Breast epithelium (tissue), 3 donors: ENCODE measurements around the gene PROS1.

ENCODE experiments used
- POLR2A ChIP-seq: fragments of 450-650 bp; IDR thresholded peaks from one replicate; pipeline ENCODE4 v1.6.1; 2016; ENCODE audit warnings: antibody characterized with exemption, mild to moderate bottlenecking, moderate library complexity
- POLR2AphosphoS5 ChIP-seq, 3 donors: sonication (generic); formaldehyde crosslinking; IDR thresholded peaks; one replicate each; pipeline ENCODE4 v1.6.1; 2017; ENCODE audit warnings: antibody characterized with exemption in 3 of 3
- TF ChIP-seq, protein P1 (sequence below), 3 donors: fragments of 450-650 bp; IDR thresholded peaks; one replicate each; pipeline ENCODE4 v1.5.1; 2016 to 2017; ENCODE audit warnings: antibody characterized with exemption in 3 of 3, mild to moderate bottlenecking in 3 of 3, moderate library complexity in 3 of 3

DNA sequence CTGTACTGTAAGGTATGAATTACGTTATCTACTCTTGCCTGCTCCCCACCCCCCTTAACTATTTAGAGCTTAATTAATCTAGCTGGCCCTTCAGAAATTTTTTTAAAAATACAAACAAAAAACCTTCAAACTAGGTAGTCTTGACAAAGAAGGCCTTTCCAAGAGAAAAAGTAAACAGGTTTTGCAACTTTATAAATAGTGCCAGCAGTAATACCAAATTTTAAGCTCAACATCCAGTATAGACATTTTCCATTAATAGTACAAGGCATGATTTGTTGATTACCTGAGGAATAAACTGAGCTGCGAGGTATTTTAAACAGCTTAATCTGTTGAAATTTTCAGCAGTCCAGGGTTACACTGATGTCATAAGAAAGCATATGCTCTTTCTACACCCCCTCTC is 34.6 kb upstream of the PROS1 start:
- TF ChIP-seq, protein P1, sequence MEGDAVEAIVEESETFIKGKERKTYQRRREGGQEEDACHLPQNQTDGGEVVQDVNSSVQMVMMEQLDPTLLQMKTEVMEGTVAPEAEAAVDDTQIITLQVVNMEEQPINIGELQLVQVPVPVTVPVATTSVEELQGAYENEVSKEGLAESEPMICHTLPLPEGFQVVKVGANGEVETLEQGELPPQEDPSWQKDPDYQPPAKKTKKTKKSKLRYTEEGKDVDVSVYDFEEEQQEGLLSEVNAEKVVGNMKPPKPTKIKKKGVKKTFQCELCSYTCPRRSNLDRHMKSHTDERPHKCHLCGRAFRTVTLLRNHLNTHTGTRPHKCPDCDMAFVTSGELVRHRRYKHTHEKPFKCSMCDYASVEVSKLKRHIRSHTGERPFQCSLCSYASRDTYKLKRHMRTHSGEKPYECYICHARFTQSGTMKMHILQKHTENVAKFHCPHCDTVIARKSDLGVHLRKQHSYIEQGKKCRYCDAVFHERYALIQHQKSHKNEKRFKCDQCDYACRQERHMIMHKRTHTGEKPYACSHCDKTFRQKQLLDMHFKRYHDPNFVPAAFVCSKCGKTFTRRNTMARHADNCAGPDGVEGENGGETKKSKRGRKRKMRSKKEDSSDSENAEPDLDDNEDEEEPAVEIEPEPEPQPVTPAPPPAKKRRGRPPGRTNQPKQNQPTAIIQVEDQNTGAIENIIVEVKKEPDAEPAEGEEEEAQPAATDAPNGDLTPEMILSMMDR (IDR thresholded peaks at IDR 0.05), result no peak
- no peak for TF ChIP-seq POLR2AphosphoS5 (IDR thresholded peaks at IDR 0.05)
- no peak for TF ChIP-seq POLR2A
